HG03025 (cell line): Measurements from ENCODE around the gene ZFC3H1.
A peak's percentile ranks its signal among the peaks of the same experiment; 100 is the strongest.

Experiments
- ATAC-seq: cut with Tn5 transposase; IDR thresholded peaks from one replicate; pipeline ENCODE4 v1.9.1; 2021; ENCODE audit warnings: mild to moderate bottlenecking, moderate library complexity; ENCODE audit not compliant: unreplicated experiment, low FRiP score

The ZFC3H1 gene

GRCh38 chr12:71682466-71682865 is 18.8 kb upstream of the ZFC3H1 start:
- ATAC-seq, result no peak

- ATAC-seq, result no peak
Observed at GRCh38 chr12:71671816-71672215, 8.2 kb upstream of the ZFC3H1 start.

- no peak for ATAC-seq
Observed at GRCh38 chr12:71671311-71671710, 7.7 kb upstream of the ZFC3H1 start.

- ATAC-seq, result no peak
Observed at GRCh38 chr12:71666259-71666658, 2.6 kb upstream of the ZFC3H1 start.

GRCh38 chr12:71665090-71665463 is 1.4 kb upstream of the ZFC3H1 start:
- ATAC-seq, result no peak

- no peak for ATAC-seq
Observed at GRCh38 chr12:71664411-71665089, 902 bp upstream of the ZFC3H1 start.

- peak; percentile 18 for ATAC-seq
Observed at GRCh38 chr12:71662849-71663560, 643 bp downstream of the ZFC3H1 start.

- ATAC-seq, result no peak
Observed at GRCh38 chr12:71661977-71662530, 1.6 kb downstream of the ZFC3H1 start.

GRCh38 chr12:71656740-71657139 is 6.9 kb downstream of the ZFC3H1 start:
- ATAC-seq, result no peak

- no peak for ATAC-seq
Observed at GRCh38 chr12:71655907-71656306, 7.7 kb downstream of the ZFC3H1 start.

- no peak for ATAC-seq
Observed at GRCh38 chr12:71655495-71655894, 8.2 kb downstream of the ZFC3H1 start.

GRCh38 chr12:71654200-71654599 is 9.4 kb downstream of the ZFC3H1 start:
- ATAC-seq, result no peak

- ATAC-seq, result no peak
Observed at GRCh38 chr12:71653137-71653536, 10.5 kb downstream of the ZFC3H1 start.

- no peak for ATAC-seq
Observed at GRCh38 chr12:71652656-71653055, 11.0 kb downstream of the ZFC3H1 start.

GRCh38 chr12:71649401-71649800 is 14.2 kb downstream of the ZFC3H1 start:
- no peak for ATAC-seq

GRCh38 chr12:71648537-71648936 is 15.1 kb downstream of the ZFC3H1 start:
- ATAC-seq, result no peak

- ATAC-seq, result no peak
Observed at GRCh38 chr12:71646512-71646911, 17.1 kb downstream of the ZFC3H1 start.

- no peak for ATAC-seq
Observed at GRCh38 chr12:71645268-71645667, 18.4 kb downstream of the ZFC3H1 start.

GRCh38 chr12:71642264-71642663 is 21.4 kb downstream of the ZFC3H1 start:
- ATAC-seq, result peak; percentile 47

GRCh38 chr12:71641390-71641789 is 22.3 kb downstream of the ZFC3H1 start:
- no peak for ATAC-seq

- ATAC-seq, result no peak
Observed at GRCh38 chr12:71640316-71640715, 23.3 kb downstream of the ZFC3H1 start.

GRCh38 chr12:71639341-71639760 is 24.3 kb downstream of the ZFC3H1 start:
- no peak for ATAC-seq
